Measurements from ENCODE around the gene TBC1D30.

The TBC1D30 gene

DNA sequence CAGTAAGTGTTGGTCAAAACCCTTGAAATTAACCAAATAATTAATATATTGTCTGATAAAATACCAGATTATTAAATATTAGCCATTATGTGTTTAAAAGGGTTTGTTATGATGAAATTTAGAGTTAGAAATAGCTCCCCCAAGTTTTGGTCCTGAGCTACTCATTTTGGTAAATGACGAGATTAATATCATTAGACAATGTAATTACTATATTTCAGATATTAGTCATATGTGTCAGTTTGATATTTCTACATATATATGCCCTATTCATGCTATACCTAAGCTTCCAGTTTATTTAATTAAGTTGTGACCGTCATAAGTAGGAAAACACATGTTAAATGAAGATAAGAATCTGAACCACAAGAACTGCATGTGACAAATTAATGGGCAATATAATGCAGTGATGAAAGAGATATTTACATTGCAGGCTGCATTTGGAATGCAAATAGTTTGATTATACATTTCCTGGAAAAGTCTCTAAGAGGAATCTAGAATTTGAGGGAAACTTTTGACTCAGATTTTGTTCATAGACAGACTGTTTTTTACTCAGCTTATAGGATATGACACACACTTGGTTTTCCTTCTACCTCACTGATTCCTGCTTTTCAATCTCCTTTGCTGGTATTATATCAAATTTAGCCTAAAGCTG, 70.5 kb downstream of the TBC1D30 start:
- peak overlapping the region; percentile 58 for H3K27ac ChIP-seq
- no peak for TF ChIP-seq ZFX (IDR thresholded peaks at IDR 0.05; ENCODE audit: borderline replicate concordance)
- TF ChIP-seq, protein P1, sequence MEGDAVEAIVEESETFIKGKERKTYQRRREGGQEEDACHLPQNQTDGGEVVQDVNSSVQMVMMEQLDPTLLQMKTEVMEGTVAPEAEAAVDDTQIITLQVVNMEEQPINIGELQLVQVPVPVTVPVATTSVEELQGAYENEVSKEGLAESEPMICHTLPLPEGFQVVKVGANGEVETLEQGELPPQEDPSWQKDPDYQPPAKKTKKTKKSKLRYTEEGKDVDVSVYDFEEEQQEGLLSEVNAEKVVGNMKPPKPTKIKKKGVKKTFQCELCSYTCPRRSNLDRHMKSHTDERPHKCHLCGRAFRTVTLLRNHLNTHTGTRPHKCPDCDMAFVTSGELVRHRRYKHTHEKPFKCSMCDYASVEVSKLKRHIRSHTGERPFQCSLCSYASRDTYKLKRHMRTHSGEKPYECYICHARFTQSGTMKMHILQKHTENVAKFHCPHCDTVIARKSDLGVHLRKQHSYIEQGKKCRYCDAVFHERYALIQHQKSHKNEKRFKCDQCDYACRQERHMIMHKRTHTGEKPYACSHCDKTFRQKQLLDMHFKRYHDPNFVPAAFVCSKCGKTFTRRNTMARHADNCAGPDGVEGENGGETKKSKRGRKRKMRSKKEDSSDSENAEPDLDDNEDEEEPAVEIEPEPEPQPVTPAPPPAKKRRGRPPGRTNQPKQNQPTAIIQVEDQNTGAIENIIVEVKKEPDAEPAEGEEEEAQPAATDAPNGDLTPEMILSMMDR (IDR thresholded peaks at IDR 0.05): no peak

- peak overlapping the region; percentile 58 for H3K27ac ChIP-seq
- no peak for TF ChIP-seq ZFX (IDR thresholded peaks at IDR 0.05; ENCODE audit: borderline replicate concordance)
- TF ChIP-seq, protein P1 (IDR thresholded peaks at IDR 0.05): no peak
Measured at GRCh38 chr12:64895526-64895925, 71.1 kb downstream of the TBC1D30 start.

DNA sequence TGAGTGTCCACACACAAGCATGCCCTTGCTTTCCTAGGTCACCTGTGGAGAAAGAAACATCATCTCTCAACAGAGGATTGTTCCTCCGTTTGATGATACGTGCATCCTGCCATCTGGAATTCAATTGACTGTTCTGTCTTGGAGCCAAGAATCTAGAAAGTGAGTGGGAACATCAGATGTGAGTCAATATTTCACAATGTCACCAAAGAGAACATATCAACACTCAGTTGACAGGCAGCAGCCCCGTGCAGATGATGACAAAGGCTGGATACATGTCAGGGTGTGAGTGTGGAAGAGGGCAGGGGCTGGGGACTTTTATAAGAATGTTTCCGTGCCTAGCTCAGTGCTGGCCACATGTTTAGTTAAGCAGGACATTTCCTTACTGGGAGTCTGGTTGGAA, 76.1 kb downstream of the TBC1D30 start:
- TF ChIP-seq ZFX (IDR thresholded peaks at IDR 0.05; ENCODE audit: borderline replicate concordance): no peak
- TF ChIP-seq, protein P1 (IDR thresholded peaks at IDR 0.05): no peak
- no peak overlapping the region for H3K27ac ChIP-seq

DNA sequence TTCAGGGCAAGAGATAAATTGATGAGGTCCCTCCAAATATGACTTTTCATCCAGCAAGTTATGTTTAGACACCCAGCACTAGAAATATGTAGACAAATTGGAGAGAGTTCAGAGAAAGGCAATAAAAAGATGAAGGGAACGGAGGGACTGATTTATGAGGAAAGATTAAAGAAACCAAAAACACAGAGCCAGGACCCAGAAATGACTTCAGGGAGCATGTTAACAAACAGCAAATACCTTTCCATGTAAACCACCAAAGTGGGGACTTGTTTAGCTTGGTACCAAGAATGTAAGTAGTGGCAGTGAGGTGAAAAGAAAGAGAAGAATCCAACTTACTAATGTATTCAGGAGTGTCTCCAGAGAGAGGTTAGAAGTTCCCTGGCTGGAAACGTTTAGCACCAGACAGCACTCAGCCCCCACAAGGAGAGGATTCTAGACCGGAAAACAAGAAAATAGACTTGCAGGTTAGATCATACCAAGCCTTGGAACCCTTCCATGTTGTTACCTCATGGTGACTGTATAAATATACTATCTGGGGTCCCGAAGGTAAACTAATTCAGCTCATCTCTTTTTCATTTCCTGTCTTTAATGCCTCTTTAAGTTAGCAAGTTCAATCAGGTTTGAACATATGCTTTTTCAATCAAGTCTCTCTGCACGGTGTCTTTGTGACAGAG, 79.2 kb downstream of the TBC1D30 start:
- TF ChIP-seq, protein P1 (IDR thresholded peaks at IDR 0.05): no peak
- TF ChIP-seq ZFX (IDR thresholded peaks at IDR 0.05; ENCODE audit: borderline replicate concordance): no peak
- H3K27ac ChIP-seq: no peak overlapping the region

- no peak for TF ChIP-seq ZFX (IDR thresholded peaks at IDR 0.05; ENCODE audit: borderline replicate concordance)
- TF ChIP-seq, protein P1 (IDR thresholded peaks at IDR 0.05): no peak
Measured at GRCh38 chr12:64907097-64907496, 82.7 kb downstream of the TBC1D30 start.

GRCh38 chr12:64909124-64909523, 84.7 kb downstream of the TBC1D30 start:
- H3K27ac ChIP-seq: no peak overlapping the region
- TF ChIP-seq ZFX (IDR thresholded peaks at IDR 0.05; ENCODE audit: borderline replicate concordance): no peak
- TF ChIP-seq, protein P1 (IDR thresholded peaks at IDR 0.05): no peak

More at GRCh38 chr12:64907097-64907496, 82.7 kb downstream of the TBC1D30 start:
- H3K27ac ChIP-seq: no peak overlapping the region

DNA sequence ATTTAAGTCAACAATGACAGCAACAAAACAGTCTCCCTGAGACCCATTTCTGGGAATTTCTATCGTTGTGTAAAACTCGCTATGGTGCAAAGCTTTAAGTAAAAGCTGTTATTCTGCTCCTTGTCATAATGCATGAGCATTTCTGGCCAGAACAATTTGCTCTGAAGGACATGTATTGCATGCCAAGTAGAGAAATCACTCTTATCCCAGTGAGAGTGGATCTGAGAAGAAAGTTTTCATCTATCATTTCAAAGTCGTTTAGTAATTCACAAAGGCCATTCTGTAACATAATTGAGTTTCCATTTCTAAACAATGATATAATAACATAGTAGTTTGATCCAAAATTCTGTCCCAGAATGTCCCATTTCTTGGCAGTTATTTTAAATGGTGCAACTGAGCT, 86.6 kb downstream of the TBC1D30 start:
- TF ChIP-seq ZFX (IDR thresholded peaks at IDR 0.05; ENCODE audit: borderline replicate concordance): no peak
- TF ChIP-seq, protein P1 (IDR thresholded peaks at IDR 0.05): no peak
- no peak overlapping the region for H3K27ac ChIP-seq
